IMR-90 (cell line): ENCODE results near the gene SLX4.

Experiments
- BHLHE40 ChIP-seq: fragments of 150-350 bp; IDR thresholded peaks from 2 replicates; pipeline ENCODE4 v1.6.1; 2016; ENCODE audit warnings: mild to moderate bottlenecking, low read depth, low read length
- CEBPB ChIP-seq: IDR thresholded peaks from 2 replicates; pipeline ENCODE4 v1.6.1; 2012; ENCODE audit warnings: low read depth, low read length, improper control_type of control experiment
- CHD1 ChIP-seq: IDR thresholded peaks from 2 replicates; pipeline ENCODE4 v1.6.1; 2012; ENCODE audit warnings: low read depth, low read length, improper control_type of control experiment
- FOS ChIP-seq: fragments of 150-350 bp; IDR thresholded peaks from 2 replicates; pipeline ENCODE4 v1.6.1; 2016; ENCODE audit warnings: low read depth, low read length
- MAFK ChIP-seq: IDR thresholded peaks from 2 replicates; pipeline ENCODE4 v1.6.1; 2012; ENCODE audit warnings: low read depth, low read length, improper control_type of control experiment
- MXI1 ChIP-seq: IDR thresholded peaks from 2 replicates; pipeline ENCODE4 v1.6.1; 2012; ENCODE audit warnings: low read depth, mild to moderate bottlenecking, low read length, moderate library complexity, borderline replicate concordance
- NFE2L2 ChIP-seq: fragments of 150-350 bp; IDR thresholded peaks from 2 replicates; pipeline ENCODE4 v1.6.1; 2016; ENCODE audit warnings: low read depth, mild to moderate bottlenecking, low read length
- POLR2A ChIP-seq: IDR thresholded peaks from 2 replicates; pipeline ENCODE4 v1.6.1; 2012; ENCODE audit warnings: mild to moderate bottlenecking, low read depth, low read length
- RAD21 ChIP-seq: IDR thresholded peaks from 2 replicates; pipeline ENCODE4 v1.6.1; 2012; ENCODE audit warnings: low read length, improper control_type of control experiment
- RFX5 ChIP-seq: IDR thresholded peaks from 2 replicates; pipeline ENCODE4 v1.8.0; 2012; ENCODE audit warnings: low read depth, mild to moderate bottlenecking, low read length, moderate library complexity
- USF2 ChIP-seq: fragments of 150-350 bp; IDR thresholded peaks from 2 replicates; pipeline ENCODE4 v1.6.1; 2017; ENCODE audit warnings: mild to moderate bottlenecking, antibody characterized with exemption, low read length, low read depth
- TF ChIP-seq, protein P1 (sequence below): conservative IDR thresholded peaks from 2 replicates; pipeline ENCODE4 v1.5.1; 2012; ENCODE audit warnings: mild to moderate bottlenecking, low read depth, low read length, improper control_type of control experiment

GRCh38 chr16:3577302-3577752 is 34.1 kb downstream of the SLX4 start, which contains the start of gene NLRC3:
- TF ChIP-seq, protein P1, sequence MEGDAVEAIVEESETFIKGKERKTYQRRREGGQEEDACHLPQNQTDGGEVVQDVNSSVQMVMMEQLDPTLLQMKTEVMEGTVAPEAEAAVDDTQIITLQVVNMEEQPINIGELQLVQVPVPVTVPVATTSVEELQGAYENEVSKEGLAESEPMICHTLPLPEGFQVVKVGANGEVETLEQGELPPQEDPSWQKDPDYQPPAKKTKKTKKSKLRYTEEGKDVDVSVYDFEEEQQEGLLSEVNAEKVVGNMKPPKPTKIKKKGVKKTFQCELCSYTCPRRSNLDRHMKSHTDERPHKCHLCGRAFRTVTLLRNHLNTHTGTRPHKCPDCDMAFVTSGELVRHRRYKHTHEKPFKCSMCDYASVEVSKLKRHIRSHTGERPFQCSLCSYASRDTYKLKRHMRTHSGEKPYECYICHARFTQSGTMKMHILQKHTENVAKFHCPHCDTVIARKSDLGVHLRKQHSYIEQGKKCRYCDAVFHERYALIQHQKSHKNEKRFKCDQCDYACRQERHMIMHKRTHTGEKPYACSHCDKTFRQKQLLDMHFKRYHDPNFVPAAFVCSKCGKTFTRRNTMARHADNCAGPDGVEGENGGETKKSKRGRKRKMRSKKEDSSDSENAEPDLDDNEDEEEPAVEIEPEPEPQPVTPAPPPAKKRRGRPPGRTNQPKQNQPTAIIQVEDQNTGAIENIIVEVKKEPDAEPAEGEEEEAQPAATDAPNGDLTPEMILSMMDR, result no peak
- TF ChIP-seq POLR2A, result no peak
- TF ChIP-seq BHLHE40, result no peak
- no peak for TF ChIP-seq MAFK
- TF ChIP-seq CEBPB, result no peak
- no peak for TF ChIP-seq RAD21
- no peak for TF ChIP-seq MXI1
- TF ChIP-seq USF2, result no peak
- TF ChIP-seq FOS, result no peak
- no peak for TF ChIP-seq RFX5
- no peak for TF ChIP-seq NFE2L2
- TF ChIP-seq CHD1, result no peak
